Astrocyte of the hippocampus (primary cell): Measurements from ENCODE around the gene SPINK14.

ENCODE experiments used
- DNase-seq: peaks from one replicate; pipeline ENCODE4 v3.0.0; 2011; ENCODE audit warnings: low read depth, low spot score

SPINK14 gene

GRCh38 chr5:148193202-148193601, 24.9 kb downstream of the SPINK14 start:
- DNase-seq = no peak

- no peak for DNase-seq
These were observed 32.8 kb downstream of the SPINK14 start for GRCh38 chr5:148201151-148201550.

GRCh38 chr5:148202531-148203203, 34.3 kb downstream of the SPINK14 start, which contains the start of gene SPINK6:
SPINK6 (plus strand) TSS chr5:148203042; CDS start chr5:148203097, 55 bp downstream.
- no peak for DNase-seq

GRCh38 chr5:148205044-148205806, 36.9 kb downstream of the SPINK14 start:
- no peak for DNase-seq

GRCh38 chr5:148205865-148206264, 37.5 kb downstream of the SPINK14 start:
- DNase-seq = no peak

GRCh38 chr5:148206620-148207019, 38.3 kb downstream of the SPINK14 start:
- peak; percentile 22 for DNase-seq

- no peak for DNase-seq
These were observed 39.9 kb downstream of the SPINK14 start for GRCh38 chr5:148208226-148208625.

GRCh38 chr5:148209151-148209770, 40.9 kb downstream of the SPINK14 start:
- no peak for DNase-seq

- DNase-seq = peak; percentile 16
These were observed 46.4 kb downstream of the SPINK14 start for GRCh38 chr5:148214665-148215185.

GRCh38 chr5:148221508-148221907, 53.2 kb downstream of the SPINK14 start:
- no peak for DNase-seq

GRCh38 chr5:148224117-148224742, 55.9 kb downstream of the SPINK14 start:
- no peak for DNase-seq
